Neural cell (in vitro differentiated cells): ENCODE measurements around the gene ARPIN. TPM values are rescaled to one million over a fixed set of nuclear protein-coding genes. Genes with fewer than 3 reads are reported as not detected.
"Not testable (repeated sequence)": the region's sequence is repeated elsewhere in the genome, so short reads cannot be mapped to it uniquely, and the experiment has no call there.

Experiments used
- H2AFZ ChIP-seq: fragments of 200-600, 300-800 bp; sonication (generic), shearing (Covaris generic); 2 replicates; pipeline ENCODE4 v1.6.0; 2014; ENCODE audit warnings: low read depth, mild to moderate bottlenecking, antibody characterized with exemption, low read length, moderate library complexity
- H3F3A ChIP-seq: fragments of 200-600 bp; shearing (Covaris generic); 2 replicates; pipeline ENCODE4 v1.6.1; 2016; ENCODE audit warnings: mild to moderate bottlenecking, moderate library complexity, mixed read lengths, antibody characterized with exemption, low read length; ENCODE audit not compliant: insufficient read depth, poor library complexity, severe bottlenecking
- H3K27ac ChIP-seq: fragments of 200-600, 300-800 bp; sonication (generic), shearing (Covaris generic); 2 replicates; pipeline ENCODE4 v1.5.1; 2014; ENCODE audit warnings: mild to moderate bottlenecking, low read length, moderate library complexity
- H3K27me3 ChIP-seq: fragments of 300-800, 200-600 bp; sonication (generic), shearing (Covaris generic); 2 replicates; pipeline ENCODE4 v1.6.0; 2014; ENCODE audit warnings: mild to moderate bottlenecking, low read depth, low read length, moderate library complexity; ENCODE audit not compliant: insufficient read depth
- H3K36me3 ChIP-seq: fragments of 300-800, 200-600 bp; sonication (generic), shearing (Covaris generic); 2 replicates; pipeline ENCODE4 v1.5.1; 2014; ENCODE audit warnings: mild to moderate bottlenecking, antibody characterized with exemption, low read length, moderate library complexity; ENCODE audit not compliant: insufficient read depth
- H3K4me2 ChIP-seq: fragments of 300-800, 200-600 bp; sonication (generic), shearing (Covaris generic); 2 replicates; pipeline ENCODE4 v1.6.0; 2014; ENCODE audit warnings: mild to moderate bottlenecking, low read length
- H3K4me3 ChIP-seq: fragments of 300-800, 200-600 bp; sonication (generic), shearing (Covaris generic); 2 replicates; pipeline ENCODE4 v1.5.1; 2014; ENCODE audit warnings: mild to moderate bottlenecking, low read length, moderate library complexity
- H3K79me2 ChIP-seq: fragments of 200-600 bp; shearing (Covaris generic); replicated peaks from 2 replicates; pipeline ENCODE4 v1.6.0; 2014; ENCODE audit warnings: mild to moderate bottlenecking, low read length, moderate library complexity; ENCODE audit not compliant: insufficient read depth
- H3K9ac ChIP-seq: fragments of 300-800, 200-600 bp; sonication (generic), shearing (Covaris generic); 2 replicates; pipeline ENCODE4 v1.6.1; 2016; ENCODE audit warnings: mild to moderate bottlenecking, low read length, mixed read lengths
- H3K9me2 ChIP-seq: fragments of 200-600 bp; shearing (Covaris generic); 2 replicates; pipeline ENCODE4 v1.6.1; 2016; ENCODE audit warnings: mild to moderate bottlenecking, low read length, mixed read lengths; ENCODE audit not compliant: insufficient read depth
- H3K9me3 ChIP-seq: fragments of 200-600, 300-800 bp; sonication (generic), shearing (Covaris generic); 2 replicates; pipeline ENCODE4 v1.6.1; 2016; ENCODE audit warnings: mild to moderate bottlenecking, mixed run types, low read length, moderate library complexity, mixed read lengths
- H4K20me1 ChIP-seq: fragments of 200-600 bp; shearing (Covaris generic); 2 replicates; pipeline ENCODE4 v1.6.1; 2016; ENCODE audit warnings: mild to moderate bottlenecking, mixed run types; ENCODE audit not compliant: insufficient read depth
- CTCF ChIP-seq: fragments of 450-650 bp; IDR thresholded peaks from 2 replicates; pipeline ENCODE4 v1.5.1; 2014; ENCODE audit warnings: antibody characterized with exemption, mild to moderate bottlenecking, moderate library complexity; ENCODE audit not compliant: poor library complexity, severe bottlenecking
- EP300 ChIP-seq: fragments of 450-650 bp; conservative IDR thresholded peaks from 2 replicates; pipeline ENCODE4 v1.6.1; 2014; ENCODE audit warnings: antibody characterized with exemption, mild to moderate bottlenecking, moderate library complexity; ENCODE audit not compliant: poor library complexity, severe bottlenecking
- EZH2 ChIP-seq: fragments of 200-600, 300-800 bp; shearing (Covaris generic), sonication (generic); IDR thresholded peaks from 2 replicates; pipeline ENCODE4 v1.6.1; 2014; ENCODE audit warnings: antibody characterized with exemption, low read length, borderline replicate concordance, mild to moderate bottlenecking; ENCODE audit not compliant: insufficient read depth, poor library complexity, severe bottlenecking
- MXI1 ChIP-seq: fragments of 450-650 bp; conservative IDR thresholded peaks from 2 replicates; pipeline ENCODE4 v1.6.1; 2014; ENCODE audit warnings: antibody characterized with exemption, mild to moderate bottlenecking; ENCODE audit not compliant: poor library complexity, severe bottlenecking
- POLR2AphosphoS5 ChIP-seq: IDR thresholded peaks from 2 replicates; pipeline ENCODE4 v1.6.1; 2012
- RAD21 ChIP-seq: fragments of 450-650 bp; conservative IDR thresholded peaks from 2 replicates; pipeline ENCODE4 v1.6.1; 2014; ENCODE audit warnings: antibody characterized with exemption, mild to moderate bottlenecking, moderate library complexity
- SMC3 ChIP-seq: fragments of 450-650 bp; conservative IDR thresholded peaks from 2 replicates; pipeline ENCODE4 v1.6.1; 2014; ENCODE audit warnings: antibody characterized with exemption, mild to moderate bottlenecking, moderate library complexity; ENCODE audit not compliant: poor library complexity
- TAF1 ChIP-seq: IDR thresholded peaks from 2 replicates; pipeline ENCODE4 v1.6.1; 2012; ENCODE audit warnings: low read depth
- polyA plus RNA-seq: library from polyadenylated mRNA; depleted of rRNA; stranded (reverse); fragments of >200 nt; gene quantifications from 2 replicates; pipeline ENCODE4 v1.2.3, GENCODE V29; 2014
- TF ChIP-seq, protein P1 (sequence below): IDR thresholded peaks from 2 replicates; pipeline ENCODE4 v1.6.1; 2012; ENCODE audit warnings: borderline replicate concordance

ARPIN gene
- polyA plus RNA-seq, 1 donor from 2014 or later, result 2.7 TPM

GRCh38 chr15:89939910-89940309, 27.2 kb upstream of the ARPIN start:
- Histone ChIP-seq H3K4me2 (no peak overlapping the region), H3K9ac (no peak overlapping the region), H3F3A (no peaks in the 10 kb centered on the region), H2AFZ (no peak overlapping the region), H3K9me2 (no peaks in the 10 kb centered on the region), H3K9me3 (no peaks in the 10 kb centered on the region), H3K27ac (no peak overlapping the region), H3K79me2 (no peaks in the 10 kb centered on the region), H3K4me3 (no peak overlapping the region), H4K20me1 (no peaks in the 10 kb centered on the region), H3K36me3 (no peaks in the 10 kb centered on the region), H3K27me3 (no peaks in the 10 kb centered on the region)
- TF ChIP-seq EP300 (no peak), MXI1 (no peak)

DNA sequence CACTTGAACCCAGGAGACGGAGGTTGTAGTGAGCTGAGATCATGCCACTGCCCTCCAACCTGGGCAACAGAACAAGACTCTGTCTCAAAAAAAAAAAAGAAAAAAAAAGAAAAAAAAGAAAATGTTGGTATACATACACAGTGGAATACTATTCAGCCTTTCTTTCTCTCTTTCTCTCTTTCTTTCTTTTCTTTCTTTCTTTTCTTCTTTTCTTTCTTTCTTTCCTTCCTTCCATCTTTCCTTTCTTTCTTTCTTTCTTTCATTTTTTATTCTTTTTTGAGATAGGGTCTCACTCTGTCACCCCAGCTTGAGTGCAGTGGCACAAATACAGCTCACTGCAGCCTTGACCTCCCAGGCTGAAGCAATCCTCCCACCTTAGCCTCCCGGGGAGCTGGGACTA, 26.6 kb upstream of the ARPIN start:
- H3K27me3 ChIP-seq, H3K79me2 ChIP-seq, H3K4me2 ChIP-seq, H3F3A ChIP-seq, H3K9me3 ChIP-seq, H2AFZ ChIP-seq, H4K20me1 ChIP-seq, H3K9ac ChIP-seq, H3K27ac ChIP-seq, H3K9me2 ChIP-seq, H3K4me3 ChIP-seq, H3K36me3 ChIP-seq: not testable (repeated sequence)

GRCh38 chr15:89937365-89938350, 24.9 kb upstream of the ARPIN start:
- Histone ChIP-seq H3K27ac (no peak overlapping the region), H3K4me2 (no peak overlapping the region), H2AFZ (no peak overlapping the region), H3K79me2 (no peaks in the 10 kb centered on the region), H3F3A (no peaks in the 10 kb centered on the region), H3K9me2 (no peaks in the 10 kb centered on the region), H3K4me3 (no peak overlapping the region), H3K9ac (no peak overlapping the region), H4K20me1 (no peaks in the 10 kb centered on the region), H3K27me3 (no peaks in the 10 kb centered on the region), H3K36me3 (no peaks in the 10 kb centered on the region), H3K9me3 (no peaks in the 10 kb centered on the region)
- TF ChIP-seq POLR2AphosphoS5 (no peak), EP300 (no peak), MXI1 (no peak), CTCF (no peak), TAF1 (no peak), EZH2 (no peak), SMC3 (no peak), RAD21 (no peak)
- TF ChIP-seq, protein P1, sequence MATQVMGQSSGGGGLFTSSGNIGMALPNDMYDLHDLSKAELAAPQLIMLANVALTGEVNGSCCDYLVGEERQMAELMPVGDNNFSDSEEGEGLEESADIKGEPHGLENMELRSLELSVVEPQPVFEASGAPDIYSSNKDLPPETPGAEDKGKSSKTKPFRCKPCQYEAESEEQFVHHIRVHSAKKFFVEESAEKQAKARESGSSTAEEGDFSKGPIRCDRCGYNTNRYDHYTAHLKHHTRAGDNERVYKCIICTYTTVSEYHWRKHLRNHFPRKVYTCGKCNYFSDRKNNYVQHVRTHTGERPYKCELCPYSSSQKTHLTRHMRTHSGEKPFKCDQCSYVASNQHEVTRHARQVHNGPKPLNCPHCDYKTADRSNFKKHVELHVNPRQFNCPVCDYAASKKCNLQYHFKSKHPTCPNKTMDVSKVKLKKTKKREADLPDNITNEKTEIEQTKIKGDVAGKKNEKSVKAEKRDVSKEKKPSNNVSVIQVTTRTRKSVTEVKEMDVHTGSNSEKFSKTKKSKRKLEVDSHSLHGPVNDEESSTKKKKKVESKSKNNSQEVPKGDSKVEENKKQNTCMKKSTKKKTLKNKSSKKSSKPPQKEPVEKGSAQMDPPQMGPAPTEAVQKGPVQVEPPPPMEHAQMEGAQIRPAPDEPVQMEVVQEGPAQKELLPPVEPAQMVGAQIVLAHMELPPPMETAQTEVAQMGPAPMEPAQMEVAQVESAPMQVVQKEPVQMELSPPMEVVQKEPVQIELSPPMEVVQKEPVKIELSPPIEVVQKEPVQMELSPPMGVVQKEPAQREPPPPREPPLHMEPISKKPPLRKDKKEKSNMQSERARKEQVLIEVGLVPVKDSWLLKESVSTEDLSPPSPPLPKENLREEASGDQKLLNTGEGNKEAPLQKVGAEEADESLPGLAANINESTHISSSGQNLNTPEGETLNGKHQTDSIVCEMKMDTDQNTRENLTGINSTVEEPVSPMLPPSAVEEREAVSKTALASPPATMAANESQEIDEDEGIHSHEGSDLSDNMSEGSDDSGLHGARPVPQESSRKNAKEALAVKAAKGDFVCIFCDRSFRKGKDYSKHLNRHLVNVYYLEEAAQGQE, result no peak
